Measurements from ENCODE around the gene COA8.

Gene COA8

DNA sequence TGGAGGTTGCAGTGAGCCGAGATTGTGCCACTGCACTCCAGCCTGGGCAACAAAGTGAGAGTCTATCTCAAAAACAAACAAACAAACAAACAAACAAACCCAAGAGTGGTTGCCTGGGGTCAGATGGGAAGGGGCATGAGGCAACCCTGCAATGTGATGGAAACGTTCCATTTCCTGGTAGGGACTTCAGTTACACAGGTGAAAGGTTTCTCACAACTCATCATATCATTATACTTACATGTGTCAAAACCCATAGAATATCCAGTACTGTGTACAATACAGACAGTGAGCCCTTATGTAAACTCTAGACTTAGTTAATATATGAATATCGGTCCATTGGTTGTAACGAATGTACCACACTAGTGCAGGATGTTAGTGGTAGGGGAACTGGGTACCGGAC lies 59.1 kb downstream of the COA8 start:
- no peak for TF ChIP-seq GATA3 (IDR thresholded peaks at IDR 0.05; ENCODE audit: low read depth, low read length)
- no peak for TF ChIP-seq GATA2 (IDR thresholded peaks at IDR 0.05; ENCODE audit: low read depth, low read length)

- TF ChIP-seq GATA3 (IDR thresholded peaks at IDR 0.05; ENCODE audit: low read depth, low read length) (no peak), GATA2 (IDR thresholded peaks at IDR 0.05; ENCODE audit: low read depth, low read length) (no peak)
Measured at GRCh38 chr14:103623308-103623707, 60.5 kb downstream of the COA8 start.

- TF ChIP-seq GATA2 (IDR thresholded peaks at IDR 0.05; ENCODE audit: low read depth, low read length) (no peak), GATA3 (IDR thresholded peaks at IDR 0.05; ENCODE audit: low read depth, low read length) (no peak)
Measured at GRCh38 chr14:103623883-103624482, 61.2 kb downstream of the COA8 start.

GRCh38 chr14:103624860-103625259 lies 62.1 kb downstream of the COA8 start:
- TF ChIP-seq GATA3 (IDR thresholded peaks at IDR 0.05; ENCODE audit: low read depth, low read length) (no peak), GATA2 (IDR thresholded peaks at IDR 0.05; ENCODE audit: low read depth, low read length) (no peak)

DNA sequence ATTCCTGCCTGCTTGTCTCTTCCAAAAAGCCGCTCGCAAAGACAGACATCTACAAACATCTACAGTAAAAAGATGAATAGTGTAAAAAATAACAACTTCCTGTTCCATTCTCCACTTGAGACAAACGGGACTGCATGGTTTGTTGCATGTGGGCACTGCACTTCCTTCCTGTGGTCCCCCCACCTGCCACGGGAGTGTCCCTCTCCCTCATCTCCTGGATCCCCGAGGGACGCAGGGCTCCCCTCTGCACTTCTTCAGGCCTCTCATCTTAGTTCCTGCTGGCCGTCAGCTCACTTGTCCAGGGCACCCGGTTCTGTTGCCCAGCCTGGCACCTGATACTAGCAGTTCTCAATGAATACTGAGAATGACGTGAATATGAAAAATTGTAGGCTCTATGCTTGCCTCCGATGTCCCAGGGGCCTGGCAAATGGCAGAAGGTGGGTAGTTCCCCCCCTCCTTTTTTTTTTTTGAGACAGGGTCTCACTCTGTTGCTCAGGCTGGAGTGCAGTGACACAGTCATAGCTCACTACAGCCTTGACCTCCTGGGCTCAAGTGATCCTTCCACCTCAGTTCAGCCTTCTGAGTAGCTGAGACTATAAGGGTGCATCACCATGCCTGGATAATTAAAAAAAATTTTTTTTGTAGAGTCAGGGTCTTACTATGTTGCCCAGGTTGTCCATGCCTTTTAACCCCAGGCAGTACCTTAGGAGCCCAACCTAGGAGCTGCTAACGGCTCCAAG lies 62.8 kb downstream of the COA8 start:
- TF ChIP-seq GATA2 (IDR thresholded peaks at IDR 0.05; ENCODE audit: low read depth, low read length) = no peak
- no peak for TF ChIP-seq GATA3 (IDR thresholded peaks at IDR 0.05; ENCODE audit: low read depth, low read length)

DNA sequence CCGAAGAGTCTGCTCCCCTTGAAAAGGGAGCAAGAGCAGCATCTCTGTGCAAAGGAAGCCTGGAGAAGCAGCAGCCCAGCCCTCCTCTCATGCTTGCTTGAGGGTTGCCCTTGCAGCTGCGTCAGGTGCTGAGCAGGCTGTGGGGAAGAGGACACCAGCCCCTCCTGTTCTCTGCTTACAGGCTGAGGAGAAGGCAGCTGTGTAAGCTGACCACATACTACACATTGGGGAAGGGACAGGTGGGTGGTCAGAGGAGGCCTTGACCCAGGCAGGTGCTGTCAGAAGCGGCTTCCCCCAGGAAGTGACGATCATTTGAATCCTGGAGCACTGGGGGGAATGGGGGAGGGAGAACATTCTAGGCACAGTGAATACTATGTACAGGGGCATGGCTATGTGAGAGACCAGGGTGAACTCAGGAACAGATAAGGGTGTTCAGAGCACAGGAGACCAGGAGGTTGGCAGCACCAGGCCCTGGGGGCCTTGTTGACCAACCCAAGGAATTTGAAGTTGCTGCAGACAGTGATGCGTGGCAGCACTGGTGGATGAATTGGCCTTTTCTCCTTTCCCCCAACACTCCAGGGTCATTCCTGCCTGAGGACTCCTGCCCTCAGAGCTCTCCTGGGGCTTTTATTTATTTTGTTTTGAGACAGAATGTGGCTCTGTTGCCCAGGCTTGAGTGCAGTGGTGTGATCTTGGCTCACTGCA lies 63.5 kb downstream of the COA8 start:
- no peak for TF ChIP-seq GATA3 (IDR thresholded peaks at IDR 0.05; ENCODE audit: low read depth, low read length)
- no peak for TF ChIP-seq GATA2 (IDR thresholded peaks at IDR 0.05; ENCODE audit: low read depth, low read length)

DNA sequence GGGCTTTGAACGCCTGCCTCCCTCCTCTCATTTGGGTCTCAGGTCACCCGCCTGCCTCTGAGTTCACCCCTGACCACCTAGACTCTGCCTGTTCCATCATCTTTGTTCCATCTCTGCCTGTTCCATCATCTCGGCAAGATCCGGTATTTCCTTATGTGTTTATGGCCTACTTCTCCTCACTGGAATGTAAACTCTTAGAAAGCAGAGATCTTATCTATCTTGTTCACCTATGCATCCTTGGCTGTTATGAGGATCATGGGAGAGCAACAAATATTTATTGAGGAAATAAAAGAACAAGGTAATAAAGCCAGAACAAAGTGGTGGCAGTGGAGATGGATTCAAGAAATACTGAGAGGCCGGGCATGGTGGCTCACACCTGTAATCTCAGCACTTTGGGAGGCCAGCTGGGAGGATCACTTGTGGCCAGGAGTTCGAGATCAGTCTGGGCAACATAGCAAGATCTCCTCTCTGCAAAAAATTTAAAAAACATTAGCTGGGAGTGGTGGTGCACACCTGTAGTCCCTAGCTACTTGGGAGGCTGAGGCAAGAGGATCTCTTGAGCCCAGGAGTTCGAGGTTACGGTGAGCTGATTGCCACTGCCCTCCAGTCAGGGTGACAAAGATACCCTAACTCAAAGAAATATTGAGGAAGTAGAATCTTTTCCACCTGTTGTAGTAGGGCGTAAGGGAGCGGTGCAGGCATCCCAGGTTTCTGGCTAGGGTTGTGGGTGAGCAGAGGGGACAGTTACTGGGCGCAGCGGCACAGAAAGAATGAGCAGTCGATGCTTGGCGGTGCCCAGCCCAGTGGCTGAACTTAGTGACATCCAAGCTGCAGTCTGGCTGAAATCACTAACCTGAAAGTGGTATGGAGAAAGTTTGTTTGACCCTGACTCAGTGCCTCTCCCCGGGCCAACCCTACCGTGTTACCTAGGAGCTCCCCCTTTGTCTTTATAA lies 64.6 kb downstream of the COA8 start:
- TF ChIP-seq GATA3 (IDR thresholded peaks at IDR 0.05; ENCODE audit: low read depth, low read length) (no peak), GATA2 (IDR thresholded peaks at IDR 0.05; ENCODE audit: low read depth, low read length) (peak; percentile 39; the same call in 1 of the 2 replicates)

- TF ChIP-seq GATA3 (IDR thresholded peaks at IDR 0.05; ENCODE audit: low read depth, low read length) (no peak), GATA2 (IDR thresholded peaks at IDR 0.05; ENCODE audit: low read depth, low read length) (no peak)
Measured at GRCh38 chr14:103628221-103628683, 65.5 kb downstream of the COA8 start.

DNA sequence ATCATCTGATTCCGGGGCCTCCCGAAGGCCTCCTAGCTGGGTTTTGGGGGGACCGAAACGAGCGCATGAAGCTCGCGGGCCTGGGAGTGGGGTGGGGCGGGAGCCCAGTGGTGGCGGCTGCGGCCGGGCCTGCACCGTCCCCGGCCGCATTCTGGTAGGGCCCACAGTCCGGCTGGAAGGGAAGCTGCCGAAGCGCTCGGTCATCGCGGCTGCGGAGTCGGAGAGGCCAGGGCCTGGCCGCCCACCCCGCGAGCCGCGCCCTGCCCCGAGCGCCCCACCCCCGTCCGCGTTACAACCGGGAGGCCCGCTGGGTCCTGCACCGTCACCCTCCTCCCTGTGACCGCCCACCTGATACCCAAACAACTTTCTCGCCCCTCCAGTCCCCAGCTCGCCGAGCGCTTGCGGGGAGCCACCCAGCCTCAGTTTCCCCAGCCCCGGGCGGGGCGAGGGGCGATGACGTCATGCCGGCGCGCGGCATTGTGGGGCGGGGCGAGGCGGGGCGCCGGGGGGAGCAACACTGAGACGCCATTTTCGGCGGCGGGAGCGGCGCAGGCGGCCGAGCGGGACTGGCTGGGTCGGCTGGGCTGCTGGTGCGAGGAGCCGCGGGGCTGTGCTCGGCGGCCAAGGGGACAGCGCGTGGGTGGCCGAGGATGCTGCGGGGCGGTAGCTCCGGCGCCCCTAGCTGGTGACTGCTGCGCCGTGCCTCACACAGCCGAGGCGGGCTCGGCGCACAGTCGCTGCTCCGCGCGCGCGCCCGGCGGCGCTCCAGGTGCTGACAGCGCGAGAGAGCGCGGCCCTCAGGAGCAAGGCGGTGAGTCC lies 66.1 kb downstream of the COA8 start, which contains the start of gene KLC1:
Gene KLC1, plus strand, starts transcription at position 528 of the 819 bp plus-strand sequence. CDS start 25,354 bp downstream, outside the sequence.
- TF ChIP-seq GATA2 (IDR thresholded peaks at IDR 0.05; ENCODE audit: low read depth, low read length) (no peak), GATA3 (IDR thresholded peaks at IDR 0.05; ENCODE audit: low read depth, low read length) (no peak)

DNA sequence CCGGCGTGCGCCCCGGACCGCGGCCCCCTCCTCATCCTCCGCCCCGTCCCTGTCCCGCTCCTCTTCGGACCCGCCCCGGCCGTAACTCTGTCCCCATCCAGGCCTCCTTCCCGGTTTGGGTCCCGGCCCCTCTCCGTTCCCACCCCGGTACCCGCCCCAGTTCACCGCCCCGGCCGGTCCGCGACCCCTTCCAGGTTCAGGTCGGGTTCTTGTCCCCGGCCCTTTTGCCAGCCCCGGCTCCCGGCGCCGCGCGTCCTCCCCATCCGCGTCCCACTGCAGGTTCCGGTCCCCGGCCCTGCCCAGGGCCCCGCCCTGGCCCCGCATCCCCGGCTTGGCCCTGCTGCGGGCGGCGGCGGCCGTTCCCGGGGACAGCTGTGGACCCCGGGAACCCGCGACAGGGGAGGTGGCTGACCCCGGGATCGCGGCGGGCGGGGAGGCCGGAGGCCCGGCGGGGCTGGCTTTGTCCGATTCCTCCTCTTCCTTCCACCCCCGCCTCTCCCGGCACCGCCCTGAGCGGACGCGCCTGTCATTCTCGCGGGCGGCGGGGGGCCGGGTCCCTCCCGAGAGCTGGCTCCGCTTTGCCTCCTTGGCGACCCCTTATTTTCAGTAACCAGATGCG lies 66.9 kb downstream of the COA8 start:
- TF ChIP-seq GATA3 (IDR thresholded peaks at IDR 0.05; ENCODE audit: low read depth, low read length) (no peak), GATA2 (IDR thresholded peaks at IDR 0.05; ENCODE audit: low read depth, low read length) (no peak)

- TF ChIP-seq GATA2 (IDR thresholded peaks at IDR 0.05; ENCODE audit: low read depth, low read length) (no peak), GATA3 (IDR thresholded peaks at IDR 0.05; ENCODE audit: low read depth, low read length) (no peak)
Measured at GRCh38 chr14:103630364-103631108, 67.8 kb downstream of the COA8 start.

- TF ChIP-seq GATA2 (IDR thresholded peaks at IDR 0.05; ENCODE audit: low read depth, low read length) = no peak
- TF ChIP-seq GATA3 (IDR thresholded peaks at IDR 0.05; ENCODE audit: low read depth, low read length) = no peak
Measured at GRCh38 chr14:103633391-103633790, 70.6 kb downstream of the COA8 start.
